ENCODE results near the gene DOCK2.

The DOCK2 gene

GRCh38 chr5:169999621-170000020 is 362.5 kb downstream of the DOCK2 start:
- no peak for DNase-seq

GRCh38 chr5:170000155-170000554 is 363.1 kb downstream of the DOCK2 start:
- DNase-seq: no peak

- DNase-seq: no peak
These were observed 368.9 kb downstream of the DOCK2 start for GRCh38 chr5:170006021-170006420.

- DNase-seq: no peak
These were observed 371.3 kb downstream of the DOCK2 start for GRCh38 chr5:170008376-170008775.

GRCh38 chr5:170010595-170010994 is 373.5 kb downstream of the DOCK2 start:
- DNase-seq: no peak

GRCh38 chr5:170011751-170012150 is 374.7 kb downstream of the DOCK2 start:
- DNase-seq: no peak

- no peak for DNase-seq
These were observed 375.5 kb downstream of the DOCK2 start for GRCh38 chr5:170012622-170013021.

GRCh38 chr5:170020423-170020822 is 383.3 kb downstream of the DOCK2 start:
- no peak for DNase-seq

- no peak for DNase-seq
These were observed 384.4 kb downstream of the DOCK2 start for GRCh38 chr5:170021506-170021905.

- no peak for DNase-seq
These were observed 388.8 kb downstream of the DOCK2 start for GRCh38 chr5:170025853-170026252.

GRCh38 chr5:170028124-170028523 is 391.0 kb downstream of the DOCK2 start:
- no peak for DNase-seq

GRCh38 chr5:170034231-170034630 is 397.2 kb downstream of the DOCK2 start:
- no peak for DNase-seq

GRCh38 chr5:170038241-170038640 is 401.2 kb downstream of the DOCK2 start:
- no peak for DNase-seq

- no peak for DNase-seq
These were observed 402.8 kb downstream of the DOCK2 start for GRCh38 chr5:170039830-170040229.

GRCh38 chr5:170046241-170046640 is 409.2 kb downstream of the DOCK2 start:
- DNase-seq: no peak

GRCh38 chr5:170049713-170050112 is 412.6 kb downstream of the DOCK2 start:
- DNase-seq: no peak

- DNase-seq: no peak
These were observed 416.8 kb downstream of the DOCK2 start for GRCh38 chr5:170053896-170054295.

GRCh38 chr5:170055606-170056005 is 418.5 kb downstream of the DOCK2 start:
- DNase-seq: no peak

- no peak for DNase-seq
These were observed 419.6 kb downstream of the DOCK2 start for GRCh38 chr5:170056561-170057267.

GRCh38 chr5:170057311-170057710 is 420.2 kb downstream of the DOCK2 start:
- no peak for DNase-seq

- DNase-seq: no peak
These were observed 422.1 kb downstream of the DOCK2 start for GRCh38 chr5:170059221-170059620.

- no peak for DNase-seq
These were observed 430.1 kb downstream of the DOCK2 start for GRCh38 chr5:170067152-170067551.

GRCh38 chr5:170067574-170068170 is 430.6 kb downstream of the DOCK2 start:
- DNase-seq: no peak

GRCh38 chr5:170069512-170069911 is 432.4 kb downstream of the DOCK2 start:
- DNase-seq: no peak
